Measurements from ENCODE around the gene BIRC2.

The BIRC2 gene

DNA sequence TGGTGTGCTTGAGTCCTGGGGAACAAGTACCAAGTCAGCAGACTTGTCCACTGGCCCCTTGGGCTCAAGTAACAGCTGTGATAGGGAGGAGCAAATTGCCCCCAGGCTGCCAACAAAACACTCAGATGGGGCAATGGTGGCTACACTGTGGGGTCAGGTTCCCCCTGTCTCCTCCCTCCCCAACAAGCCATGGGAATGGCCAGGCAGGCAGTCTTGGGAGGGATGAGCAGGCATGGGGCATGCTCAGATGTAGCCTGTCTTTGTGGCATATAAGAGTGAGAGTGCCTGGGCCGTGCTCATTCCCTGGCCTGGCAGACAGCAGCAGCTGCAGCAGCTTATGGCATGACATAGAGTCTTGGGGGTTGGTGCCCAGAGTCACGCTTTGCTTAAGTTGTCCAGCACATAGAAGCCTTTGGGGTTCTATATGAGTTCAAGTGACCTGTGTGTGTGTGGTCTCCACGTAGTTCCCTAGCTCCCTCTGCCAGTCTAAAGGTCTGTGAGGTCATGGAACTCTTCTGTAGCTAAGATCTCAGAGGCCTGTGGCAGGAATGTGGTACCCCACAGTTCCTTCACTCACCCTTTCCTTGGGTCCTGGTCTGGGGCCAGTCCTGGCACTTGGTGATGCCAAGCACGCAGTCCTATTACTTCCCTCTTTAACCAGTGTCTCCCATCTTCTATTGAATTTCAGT lies 44.7 kb downstream of the BIRC2 start:
- no peak for DNase-seq (ENCODE audit: low read depth)
- TF ChIP-seq, protein P1, sequence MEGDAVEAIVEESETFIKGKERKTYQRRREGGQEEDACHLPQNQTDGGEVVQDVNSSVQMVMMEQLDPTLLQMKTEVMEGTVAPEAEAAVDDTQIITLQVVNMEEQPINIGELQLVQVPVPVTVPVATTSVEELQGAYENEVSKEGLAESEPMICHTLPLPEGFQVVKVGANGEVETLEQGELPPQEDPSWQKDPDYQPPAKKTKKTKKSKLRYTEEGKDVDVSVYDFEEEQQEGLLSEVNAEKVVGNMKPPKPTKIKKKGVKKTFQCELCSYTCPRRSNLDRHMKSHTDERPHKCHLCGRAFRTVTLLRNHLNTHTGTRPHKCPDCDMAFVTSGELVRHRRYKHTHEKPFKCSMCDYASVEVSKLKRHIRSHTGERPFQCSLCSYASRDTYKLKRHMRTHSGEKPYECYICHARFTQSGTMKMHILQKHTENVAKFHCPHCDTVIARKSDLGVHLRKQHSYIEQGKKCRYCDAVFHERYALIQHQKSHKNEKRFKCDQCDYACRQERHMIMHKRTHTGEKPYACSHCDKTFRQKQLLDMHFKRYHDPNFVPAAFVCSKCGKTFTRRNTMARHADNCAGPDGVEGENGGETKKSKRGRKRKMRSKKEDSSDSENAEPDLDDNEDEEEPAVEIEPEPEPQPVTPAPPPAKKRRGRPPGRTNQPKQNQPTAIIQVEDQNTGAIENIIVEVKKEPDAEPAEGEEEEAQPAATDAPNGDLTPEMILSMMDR (IDR thresholded peaks at IDR 0.05; ENCODE audit: low read length, missing control alignments), result no peak
- no peak overlapping the region for H3K4me3 ChIP-seq (replicated peaks; ENCODE audit: low read depth, low read length)

DNA sequence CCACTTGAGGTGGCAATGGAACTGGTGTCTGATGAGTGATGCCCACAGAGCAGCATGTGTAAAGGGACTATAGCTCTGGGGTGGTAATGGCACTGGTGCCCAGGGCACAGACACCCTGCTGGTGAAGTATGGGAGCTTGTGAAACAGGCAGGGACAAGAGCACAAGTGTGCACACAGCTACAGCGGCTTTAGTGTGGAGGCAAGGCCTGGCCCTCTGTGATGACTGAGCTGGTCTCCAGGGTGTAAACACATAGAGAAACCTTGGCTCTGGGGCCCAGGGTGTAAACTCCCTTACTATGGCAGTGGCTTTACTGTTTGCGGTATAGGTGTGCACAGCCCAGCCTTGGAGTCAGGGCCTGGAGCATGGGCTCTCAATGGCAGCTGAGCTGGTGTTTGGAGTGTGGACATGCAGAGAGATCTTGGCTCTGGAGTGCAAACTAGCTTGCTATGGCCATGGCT lies 46.3 kb downstream of the BIRC2 start:
- TF ChIP-seq, protein P1 (IDR thresholded peaks at IDR 0.05; ENCODE audit: low read length, missing control alignments), result no peak
- H3K4me3 ChIP-seq (replicated peaks; ENCODE audit: low read depth, low read length), result no peak overlapping the region
- DNase-seq (ENCODE audit: low read depth), result no peak

DNA sequence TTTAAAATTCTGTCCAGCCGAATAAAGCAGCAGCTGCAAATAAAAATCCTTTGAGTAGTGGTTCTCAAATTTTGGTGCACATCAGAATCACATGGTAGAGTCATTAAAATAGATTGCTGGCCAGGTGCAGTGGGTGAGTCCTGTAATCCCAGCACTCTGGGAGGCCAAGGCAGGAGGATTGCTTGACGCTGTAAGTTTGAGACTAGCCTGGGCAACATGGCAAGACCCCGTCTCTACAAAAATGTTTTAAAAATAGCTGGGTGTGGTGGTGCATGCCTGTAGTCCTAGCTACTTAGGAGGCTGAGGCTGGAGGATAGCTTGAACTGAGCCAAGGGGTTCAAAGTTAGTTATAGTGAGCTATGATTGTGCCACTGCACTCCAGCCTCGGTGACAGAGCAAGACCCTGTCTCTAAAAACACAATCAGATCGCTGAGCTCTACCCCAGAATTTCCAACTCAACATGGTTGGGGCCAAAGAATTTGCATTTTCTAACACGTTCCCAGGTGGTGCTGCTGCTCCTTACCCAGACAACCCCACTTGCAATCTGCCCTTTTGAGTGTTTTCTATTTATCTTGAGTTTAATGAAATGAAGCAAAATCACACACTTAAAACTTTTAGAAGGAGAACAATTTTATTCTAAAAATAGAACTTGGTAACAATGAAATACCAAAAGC lies 48.8 kb downstream of the BIRC2 start:
- H3K4me3 ChIP-seq (replicated peaks; ENCODE audit: low read depth, low read length), result no peak overlapping the region
- TF ChIP-seq, protein P1 (IDR thresholded peaks at IDR 0.05; ENCODE audit: low read length, missing control alignments), result no peak
- no peak for DNase-seq (ENCODE audit: low read depth)

DNA sequence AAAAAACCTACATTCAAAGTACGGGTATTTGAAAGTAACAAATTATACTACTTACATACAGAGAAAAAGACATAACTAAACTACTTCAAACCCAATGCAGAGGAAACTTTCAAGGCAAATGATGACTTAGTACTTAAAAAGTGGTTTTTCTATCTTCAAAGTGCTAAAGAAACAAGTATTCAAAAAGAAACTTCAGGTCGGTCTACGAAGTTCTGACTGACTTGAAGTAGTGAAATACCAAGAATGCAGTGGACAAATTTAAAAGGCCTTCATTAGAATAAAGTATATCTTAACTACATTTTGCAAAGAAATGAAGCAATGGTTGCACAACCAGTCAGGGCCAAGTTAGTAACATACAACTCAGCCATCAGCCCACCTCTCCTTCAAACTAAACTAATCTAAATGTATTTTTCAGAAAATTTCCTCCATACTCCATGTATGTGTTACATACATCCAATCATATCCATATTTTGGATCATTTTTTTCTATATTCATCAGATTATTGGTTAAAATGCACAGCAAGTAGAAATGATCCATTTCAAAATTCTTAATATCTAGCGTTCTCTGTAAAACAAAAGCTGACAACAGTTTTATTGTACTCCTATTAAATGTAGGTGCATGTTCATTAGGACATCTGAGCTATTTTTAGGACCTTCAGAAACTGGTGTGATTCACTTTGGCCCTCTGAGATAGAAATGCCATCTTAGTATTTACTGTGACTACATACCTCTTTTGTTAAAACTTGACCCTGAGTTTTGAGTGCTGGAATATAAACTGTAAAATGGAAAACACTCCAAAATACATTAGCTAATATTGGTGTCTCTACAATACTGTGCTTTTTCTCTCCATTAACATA lies 49.9 kb downstream of the BIRC2 start:
- peak; percentile 16 for DNase-seq (ENCODE audit: low read depth)
- no peak overlapping the region for H3K4me3 ChIP-seq (replicated peaks; ENCODE audit: low read depth, low read length)
- TF ChIP-seq, protein P1 (IDR thresholded peaks at IDR 0.05; ENCODE audit: low read length, missing control alignments), result no peak

DNA sequence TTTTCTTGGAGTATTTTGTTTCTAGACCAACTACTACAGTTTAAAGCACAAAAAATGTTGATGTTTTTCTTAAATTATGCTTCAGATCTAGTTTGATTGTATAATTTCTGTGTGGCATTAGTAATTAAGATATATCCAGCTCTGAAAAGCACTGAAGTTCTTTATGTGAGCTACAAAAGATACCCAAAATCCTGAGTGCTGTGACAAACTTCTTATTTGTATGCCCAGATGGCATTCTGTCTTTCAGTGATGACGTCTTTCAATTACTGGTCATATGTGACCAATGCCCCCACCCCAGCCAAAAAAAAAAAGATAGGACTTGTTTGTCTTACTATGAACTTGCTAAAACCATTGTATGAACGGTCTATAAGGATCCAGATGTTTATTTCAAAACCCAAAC lies 51.3 kb downstream of the BIRC2 start:
- DNase-seq (ENCODE audit: low read depth), result no peak
- TF ChIP-seq, protein P1 (IDR thresholded peaks at IDR 0.05; ENCODE audit: low read length, missing control alignments), result no peak
- no peak overlapping the region for H3K4me3 ChIP-seq (replicated peaks; ENCODE audit: low read depth, low read length)

DNA sequence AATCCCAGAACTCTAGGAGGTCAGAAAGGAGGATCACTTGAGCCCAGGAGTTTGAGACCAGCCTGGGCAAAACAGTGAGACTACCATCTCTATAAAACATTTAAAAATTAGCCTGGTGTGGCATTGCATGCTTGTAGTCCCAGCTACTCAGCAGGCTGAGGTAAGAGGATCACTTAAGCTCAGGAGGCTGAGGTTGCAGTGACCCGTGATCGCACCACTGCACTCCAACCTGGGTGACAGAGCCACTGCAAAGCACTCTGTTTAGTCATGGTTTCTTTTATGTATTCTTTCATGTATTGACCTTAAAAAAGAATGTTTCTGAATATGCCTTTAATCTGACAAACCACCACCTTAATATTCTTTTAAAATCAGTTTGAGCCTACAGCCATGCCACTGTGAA lies 52.2 kb downstream of the BIRC2 start:
- DNase-seq (ENCODE audit: low read depth), result no peak
- TF ChIP-seq, protein P1 (IDR thresholded peaks at IDR 0.05; ENCODE audit: low read length, missing control alignments), result no peak
- H3K4me3 ChIP-seq (replicated peaks; ENCODE audit: low read depth, low read length), result no peak overlapping the region

All from fibroblast of pulmonary artery (primary cell).